Lower lobe of right lung (tissue), 2 donors: ENCODE results near the gene SCGN. TPM values are rescaled to one million over a fixed set of nuclear protein-coding genes. Genes with fewer than 3 reads are reported as not detected.

Experiments
- ATAC-seq, 2 donors: fragments of 200-7000 bp; cut with Tn5 transposase; one replicate each; pipeline ENCODE4 v1.9.1; 2020 to 2022; ENCODE audit warnings: mild to moderate bottlenecking in 2 of 2, moderate library complexity in 2 of 2
- DNase-seq: peaks from one replicate; pipeline ENCODE4 v3.0.0-alpha.2; 2020
- H3K27ac ChIP-seq: fragments of 200-600 bp; one replicate; pipeline ENCODE4 v1.8.0; 2022
- H3K27me3 ChIP-seq: fragments of 200-600 bp; one replicate; pipeline ENCODE4 v1.8.0; 2022; ENCODE audit warnings: low read depth
- H3K36me3 ChIP-seq: fragments of 200-600 bp; one replicate; pipeline ENCODE4 v1.8.0; 2022; ENCODE audit warnings: mild to moderate bottlenecking
- H3K4me1 ChIP-seq: fragments of 200-600 bp; one replicate; pipeline ENCODE4 v1.8.0; 2022
- H3K4me3 ChIP-seq: fragments of 200-600 bp; one replicate; pipeline ENCODE4 v1.8.0; 2022; ENCODE audit warnings: mild to moderate bottlenecking
- H3K9me3 ChIP-seq: fragments of 200-600 bp; one replicate; pipeline ENCODE4 v1.8.0; 2022
- CTCF ChIP-seq: fragments of 200-600 bp; IDR thresholded peaks from one replicate; pipeline ENCODE4 v1.8.0; 2022; ENCODE audit warnings: antibody characterized with exemption, mild to moderate bottlenecking
- intact Hi-C: fragments of 100-400 bp; cut with DNase I; formaldehyde crosslinking; loops from one replicate; pipeline ENCODE4 v1.11.0; 2022
- total RNA-seq: library from RNA; stranded (reverse); fragmentation: NEBNext Ultra II Directional; extraction: Animal tissue kit (Norgen Biotek cat#: 25700); gene quantifications from one replicate; pipeline ENCODE4 v1.2.1, GENCODE V29; 2021
- donor health status: DM: no; HTN: yes; CAD: no; lungs with severe emphysema.

SCGN gene
- total RNA-seq, 1 donor from 2014 or later: not detected

DNA sequence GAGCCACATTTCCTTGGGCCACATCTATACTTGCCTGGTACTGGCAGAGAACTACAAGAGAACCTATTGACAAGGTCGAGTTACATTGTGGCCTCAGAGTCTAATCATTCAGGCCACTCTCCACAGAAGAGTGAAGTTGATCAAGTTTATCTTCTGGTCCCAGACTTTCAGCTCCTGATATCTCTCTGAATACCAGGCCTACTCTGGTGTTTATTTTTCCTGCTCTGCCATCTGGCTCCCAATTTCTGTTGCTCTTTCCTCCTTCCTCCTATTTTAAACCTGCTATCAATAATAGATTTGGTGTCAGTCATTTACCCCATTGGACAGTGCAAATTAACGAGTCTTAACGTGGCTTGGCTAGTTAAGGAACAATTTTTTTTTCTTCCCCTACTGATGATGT, 46.6 kb downstream of the SCGN start:
- no peak for TF ChIP-seq CTCF

GRCh38 chr6:25699649-25700048, 47.6 kb downstream of the SCGN start:
- intact Hi-C loops: no loop called here
- DNase-seq (no peak), ATAC-seq (no peak)
- H3K9me3 ChIP-seq: peaks cover 3% of the 10 kb centered on the region
- no peaks in the 10 kb centered on the region for H3K36me3 ChIP-seq
- H3K4me3 ChIP-seq: no peak overlapping the region
- TF ChIP-seq CTCF: no peak
- H3K4me1 ChIP-seq: no peaks in the 10 kb centered on the region
- H3K27ac ChIP-seq: no peak overlapping the region
- H3K27me3 ChIP-seq: no peaks in the 10 kb centered on the region

More for the DNA sequence above, 46.6 kb downstream of the SCGN start:
- intact Hi-C loops: no loop called here
- ATAC-seq (no peak), DNase-seq (no peak)
- H3K36me3 ChIP-seq: no peaks in the 10 kb centered on the region
- peaks cover 3% of the 10 kb centered on the region for H3K9me3 ChIP-seq
- H3K4me3 ChIP-seq: no peak overlapping the region
- no peaks in the 10 kb centered on the region for H3K4me1 ChIP-seq
- no peak overlapping the region for H3K27ac ChIP-seq
- H3K27me3 ChIP-seq: no peaks in the 10 kb centered on the region

DNA sequence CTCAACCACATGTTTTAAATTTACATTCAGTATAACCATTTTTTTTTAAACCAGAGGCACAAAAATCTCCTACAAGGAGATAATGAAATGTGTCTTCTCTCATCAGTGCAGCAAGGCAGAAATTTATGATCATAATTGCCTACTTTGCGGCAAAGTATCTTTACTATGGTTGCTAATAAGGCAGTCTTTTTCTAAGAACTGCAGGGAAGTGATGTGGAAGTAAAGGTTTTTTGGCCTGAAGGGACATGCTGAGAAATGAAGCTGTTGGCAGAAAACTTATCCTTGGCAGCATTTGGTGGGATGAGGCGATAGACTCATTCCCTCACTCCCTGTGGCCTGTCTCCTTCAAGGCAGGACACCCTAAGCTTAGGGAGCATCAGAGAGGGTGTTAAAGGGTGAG, 48.7 kb downstream of the SCGN start:
- no peak overlapping the region for H3K4me3 ChIP-seq
- intact Hi-C loops: no loop called here
- H3K27me3 ChIP-seq: no peaks in the 10 kb centered on the region
- no peaks in the 10 kb centered on the region for H3K4me1 ChIP-seq
- H3K27ac ChIP-seq: no peak overlapping the region
- DNase-seq: no peak
- no peak for TF ChIP-seq CTCF
- peaks cover 3% of the 10 kb centered on the region for H3K9me3 ChIP-seq
- no peak for ATAC-seq
- H3K36me3 ChIP-seq: no peaks in the 10 kb centered on the region

GRCh38 chr6:25701807-25702206, 49.8 kb downstream of the SCGN start:
- no peak for DNase-seq
- intact Hi-C loops: no loop called here

GRCh38 chr6:25703005-25703404, 51.0 kb downstream of the SCGN start:
- H3K36me3 ChIP-seq: no peaks in the 10 kb centered on the region
- no peak for ATAC-seq
- H3K27ac ChIP-seq: no peak overlapping the region
- TF ChIP-seq CTCF: no peak
- no peaks in the 10 kb centered on the region for H3K27me3 ChIP-seq
- H3K4me3 ChIP-seq: no peak overlapping the region
- intact Hi-C loops: no loop called here
- no peaks in the 10 kb centered on the region for H3K4me1 ChIP-seq
- peaks cover 3% of the 10 kb centered on the region for H3K9me3 ChIP-seq
- DNase-seq: no peak

More at GRCh38 chr6:25701807-25702206, 49.8 kb downstream of the SCGN start:
- H3K27ac ChIP-seq: no peak overlapping the region
- no peaks in the 10 kb centered on the region for H3K27me3 ChIP-seq
- no peaks in the 10 kb centered on the region for H3K36me3 ChIP-seq
- peaks cover 3% of the 10 kb centered on the region for H3K9me3 ChIP-seq
- TF ChIP-seq CTCF: no peak
- no peak overlapping the region for H3K4me3 ChIP-seq
- H3K4me1 ChIP-seq: no peaks in the 10 kb centered on the region
- no peak for ATAC-seq

DNA sequence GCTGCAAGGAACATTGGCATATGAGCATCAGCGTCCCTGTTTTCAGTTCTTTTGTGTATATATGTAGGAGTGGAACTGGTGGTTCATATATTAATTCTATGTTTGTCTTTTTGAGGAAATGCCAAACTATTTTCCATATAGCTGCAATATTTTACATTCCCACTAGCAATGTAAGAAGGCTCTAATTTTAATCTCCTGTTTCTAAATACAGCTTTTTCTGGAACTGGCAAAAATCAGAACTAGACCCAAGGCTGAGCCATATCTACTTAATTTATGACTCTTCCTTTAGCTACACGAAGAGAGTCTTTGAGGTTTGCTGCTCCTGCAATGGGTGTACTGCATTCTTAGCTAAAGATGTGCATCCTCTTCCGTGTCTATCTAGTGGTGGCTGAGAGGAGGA, 52.0 kb downstream of the SCGN start:
- no peak for ATAC-seq
- no peak overlapping the region for H3K27ac ChIP-seq
- no peaks in the 10 kb centered on the region for H3K36me3 ChIP-seq
- H3K4me3 ChIP-seq: no peak overlapping the region
- intact Hi-C loops: no loop called here
- peaks cover 3% of the 10 kb centered on the region for H3K9me3 ChIP-seq
- TF ChIP-seq CTCF: no peak
- H3K27me3 ChIP-seq: no peaks in the 10 kb centered on the region
- no peaks in the 10 kb centered on the region for H3K4me1 ChIP-seq
- no peak for DNase-seq
